HG03139 (cell line): Measurements from ENCODE around the gene CD70.
"Not testable (repeated sequence)": the region's sequence is repeated elsewhere in the genome, so short reads cannot be mapped to it uniquely, and the experiment has no call there.

ENCODE experiments used
- ATAC-seq: cut with Tn5 transposase; IDR thresholded peaks from one replicate; pipeline ENCODE4 v1.9.1; 2021; ENCODE audit not compliant: unreplicated experiment

Gene CD70

DNA sequence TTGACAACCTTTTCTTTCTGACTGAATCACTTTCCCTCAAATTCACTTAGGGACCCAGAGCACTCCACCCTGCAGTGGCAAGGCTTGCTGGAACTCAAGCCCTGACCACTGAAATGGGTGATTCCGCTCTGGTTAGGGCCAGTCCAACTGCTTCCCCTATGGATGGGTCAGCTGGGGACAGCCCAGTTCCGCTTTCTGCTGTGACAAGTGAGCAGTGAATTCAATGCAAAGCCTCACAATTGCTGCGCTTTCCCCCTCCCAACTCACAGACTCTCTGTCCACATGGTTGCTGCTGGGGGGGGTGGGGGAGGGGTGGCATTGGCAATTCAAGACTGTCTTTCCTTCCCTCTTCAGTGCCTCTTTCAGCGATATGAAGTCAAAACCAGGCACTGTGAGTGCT is 18.7 kb downstream of the CD70 start:
- ATAC-seq = no peak

DNA sequence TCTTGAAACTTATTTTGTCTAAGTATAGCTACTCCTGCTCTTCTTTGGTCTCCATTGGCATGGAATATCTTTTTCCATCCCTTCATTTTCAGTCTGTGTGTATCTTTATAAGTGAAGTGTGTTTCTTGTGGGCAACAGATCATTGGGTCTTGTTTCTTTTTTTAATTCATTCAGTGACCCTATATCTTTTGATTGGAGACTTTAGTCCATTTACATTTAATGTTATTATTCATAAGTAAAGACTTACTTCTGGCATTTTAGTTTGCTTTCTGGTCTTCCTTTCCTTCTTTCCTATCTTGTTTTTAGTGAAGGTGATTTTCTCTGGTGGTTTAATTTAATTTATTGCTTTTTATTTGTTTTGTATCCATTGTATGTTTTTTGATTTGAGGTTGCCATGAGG is 19.8 kb downstream of the CD70 start:
- ATAC-seq = no peak

- ATAC-seq = no peak
Measured at GRCh38 chr19:6570764-6571163, 20.2 kb downstream of the CD70 start.

GRCh38 chr19:6568816-6569215 is 22.1 kb downstream of the CD70 start:
- no peak for ATAC-seq

GRCh38 chr19:6568010-6568526 is 22.9 kb downstream of the CD70 start:
- ATAC-seq = no peak

DNA sequence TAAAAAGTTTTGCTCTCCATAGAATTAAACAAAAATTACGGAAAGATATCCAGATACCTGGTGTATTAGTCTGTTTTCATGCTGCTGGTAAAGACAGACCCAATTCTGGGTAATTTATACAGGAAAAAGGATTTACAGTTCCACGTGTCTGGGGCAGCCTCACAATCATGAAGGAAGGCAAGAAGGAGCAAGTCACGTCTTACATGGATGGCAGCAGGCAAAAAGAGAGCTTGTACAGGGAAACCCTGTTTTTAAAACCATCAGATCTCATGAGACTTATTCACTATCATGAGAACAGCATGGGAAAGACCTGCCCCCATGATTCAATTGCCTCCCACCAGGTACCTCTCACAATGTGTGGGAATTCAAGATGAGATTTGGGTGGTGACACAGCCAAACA is 24.2 kb downstream of the CD70 start:
- ATAC-seq = not testable (repeated sequence)

- ATAC-seq = no peak
Measured at GRCh38 chr19:6564393-6564792, 26.6 kb downstream of the CD70 start.

DNA sequence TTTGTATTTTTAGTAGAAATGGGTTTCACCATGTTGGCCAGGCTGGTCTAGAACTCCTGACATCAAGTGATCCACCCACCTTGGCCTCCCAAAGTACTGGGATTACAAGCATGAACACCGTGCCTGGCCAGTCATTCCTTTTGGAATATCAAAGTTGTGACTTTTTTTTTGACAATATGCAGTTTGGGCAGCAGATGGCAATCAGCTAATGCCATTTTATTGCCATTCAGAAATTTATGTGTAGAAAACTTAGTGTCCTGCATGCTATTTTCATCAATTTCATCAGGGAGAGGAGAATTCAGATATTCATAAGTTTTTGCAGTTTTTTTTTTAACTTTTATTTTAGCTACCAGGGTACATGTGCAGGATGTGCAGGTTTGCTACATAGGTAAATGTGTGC is 28.5 kb downstream of the CD70 start:
- ATAC-seq = not testable (repeated sequence)

DNA sequence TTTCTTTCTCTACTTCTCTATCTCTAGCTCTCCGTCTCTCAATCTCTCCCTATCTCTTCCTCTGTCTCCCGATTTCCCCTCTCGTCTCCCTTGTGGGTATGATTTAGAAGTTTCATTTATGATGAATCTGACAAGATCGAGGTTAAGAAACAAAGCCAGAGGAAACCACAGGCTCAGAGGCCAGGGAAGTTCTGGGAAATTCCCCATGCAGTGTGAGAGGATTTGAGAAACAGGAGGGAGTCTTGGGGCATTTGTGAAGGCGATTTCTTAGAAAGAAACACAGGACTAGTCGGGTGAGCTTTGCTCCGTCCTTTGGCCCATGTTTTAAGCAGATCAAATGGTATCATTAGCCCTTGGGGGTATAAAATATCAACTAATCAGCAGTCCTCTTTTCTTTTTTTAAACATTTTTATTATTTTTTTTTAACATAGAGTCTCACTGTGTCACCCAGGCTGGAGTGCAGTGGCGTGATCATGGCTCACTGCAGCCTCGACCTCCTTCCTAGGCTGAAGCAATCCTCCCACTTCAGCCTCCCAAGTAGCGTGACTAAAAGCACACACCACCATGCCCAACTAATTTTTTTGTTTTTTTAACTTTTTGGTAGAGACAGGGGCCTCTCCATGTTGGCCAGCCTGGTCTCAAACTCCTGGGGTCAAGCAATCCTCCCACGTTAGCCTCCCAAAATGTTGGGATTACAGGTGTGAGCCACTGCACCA is 34.3 kb downstream of the CD70 start:
- no peak for ATAC-seq

DNA sequence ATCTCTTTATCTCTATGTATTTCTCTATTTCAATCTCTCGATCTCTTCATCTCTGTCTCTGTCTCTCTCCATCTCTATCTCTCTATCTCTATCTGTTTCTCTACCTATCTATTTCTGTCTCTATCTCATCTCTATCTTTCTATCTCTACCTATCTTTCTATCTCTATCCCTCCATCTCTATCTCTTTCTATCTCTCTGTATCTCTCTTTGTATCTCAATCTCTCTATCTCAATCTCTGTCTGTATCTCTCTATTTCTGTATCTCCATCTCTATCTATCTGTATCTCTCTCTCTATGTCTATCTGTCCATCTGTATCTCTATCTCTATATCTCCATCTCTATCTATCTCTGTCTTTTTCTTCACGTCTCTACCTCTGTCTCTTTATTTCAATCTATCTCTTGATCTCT is 34.9 kb downstream of the CD70 start:
- no peak for ATAC-seq

- ATAC-seq = no peak
Measured at GRCh38 chr19:6551607-6552450, 39.1 kb downstream of the CD70 start.

GRCh38 chr19:6551091-6551490 is 39.9 kb downstream of the CD70 start:
- ATAC-seq = no peak

GRCh38 chr19:6550679-6551078 is 40.3 kb downstream of the CD70 start:
- ATAC-seq = not testable (repeated sequence)

DNA sequence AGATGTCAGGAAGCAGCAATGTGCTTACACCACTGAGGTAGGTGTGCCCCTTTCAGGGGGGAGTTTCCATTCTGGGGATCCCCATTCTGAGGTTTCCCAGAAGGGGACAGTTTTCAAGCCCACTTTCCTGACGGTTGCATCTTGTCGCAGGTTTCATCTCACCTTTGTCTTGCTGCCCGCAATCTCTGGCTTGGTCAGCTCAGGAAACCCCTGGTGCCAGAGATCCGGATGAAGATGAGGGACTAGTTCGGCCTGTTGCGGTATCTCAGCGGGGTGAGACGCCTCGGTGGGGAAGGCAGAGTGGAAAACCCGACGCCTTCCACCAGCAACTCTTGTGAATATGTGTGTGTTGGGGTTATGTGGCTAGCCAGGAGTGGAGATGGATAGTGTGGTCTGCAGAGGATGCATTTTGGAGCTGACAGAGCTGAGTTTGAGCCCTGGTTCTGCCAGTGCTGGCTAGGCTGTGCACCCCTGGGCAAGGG is 47.0 kb downstream of the CD70 start:
- ATAC-seq = no peak

- no peak for ATAC-seq
Measured at GRCh38 chr19:6540918-6541689, 49.8 kb downstream of the CD70 start.

DNA sequence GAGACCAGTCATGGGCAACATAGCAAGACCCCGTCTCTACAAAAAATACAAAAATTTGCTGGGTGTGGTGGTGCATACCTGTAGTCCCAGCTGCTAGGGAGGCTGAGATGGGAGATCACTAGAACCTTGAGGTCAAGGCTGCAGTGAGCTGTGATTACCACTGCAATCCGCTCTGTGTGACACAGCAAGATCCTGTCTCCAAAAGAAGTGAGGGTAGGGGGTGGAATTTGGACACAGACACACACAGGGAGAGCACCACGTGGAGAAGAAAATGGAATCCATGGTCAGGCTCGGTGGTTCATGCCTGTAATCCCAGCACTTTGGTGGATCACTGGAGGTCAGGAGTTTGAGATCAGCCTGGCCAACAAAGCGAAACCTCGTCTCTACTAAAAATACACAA is 51.4 kb downstream of the CD70 start:
- no peak for ATAC-seq
